Neural progenitor cell (in vitro differentiated cells): ENCODE measurements around the gene NCOR1. TPM values are rescaled to one million over a fixed set of nuclear protein-coding genes. Genes with fewer than 3 reads are reported as not detected.

Experiments used
- DNase-seq: peaks from one replicate; pipeline ENCODE4 v3.0.0-alpha.2; 2016; ENCODE audit warnings: low spot score
- H2AFZ ChIP-seq: fragments of 200-600 bp; sonication (generic); replicated peaks from 2 replicates; pipeline ENCODE4 v1.6.1; 2016; ENCODE audit warnings: antibody characterized with exemption
- H3F3A ChIP-seq: fragments of 200-600 bp; sonication (generic); 2 replicates; pipeline ENCODE4 v1.6.1; 2016; ENCODE audit warnings: antibody characterized with exemption, low read depth
- H3K27ac ChIP-seq: fragments of 200-600 bp; sonication (generic); 2 replicates; pipeline ENCODE4 v1.5.1; 2016; ENCODE audit warnings: mild to moderate bottlenecking
- H3K27me3 ChIP-seq: fragments of 200-600 bp; sonication (generic); 2 replicates; pipeline ENCODE4 v1.6.1; 2016; ENCODE audit warnings: mild to moderate bottlenecking, moderate library complexity
- H3K36me3 ChIP-seq: fragments of 200-600 bp; sonication (generic); 2 replicates; pipeline ENCODE4 v1.5.1; 2016
- H3K4me1 ChIP-seq: fragments of 200-600 bp; sonication (generic); 2 replicates; pipeline ENCODE4 v1.6.1; 2016; ENCODE audit warnings: mixed run types
- H3K4me2 ChIP-seq: fragments of 200-600 bp; sonication (generic); 2 replicates; pipeline ENCODE4 v1.6.1; 2016
- H3K4me3 ChIP-seq: fragments of 200-600 bp; sonication (generic); 2 replicates; pipeline ENCODE4 v1.5.1; 2016
- H3K79me2 ChIP-seq: fragments of 200-600 bp; sonication (generic); 2 replicates; pipeline ENCODE4 v1.6.1; 2016; ENCODE audit warnings: low read depth
- H3K9ac ChIP-seq: fragments of 200-600 bp; sonication (generic); 2 replicates; pipeline ENCODE4 v1.6.1; 2016
- H3K9me3 ChIP-seq: fragments of 200-600 bp; sonication (generic); 2 replicates; pipeline ENCODE4 v1.5.1; 2016; ENCODE audit warnings: low read depth
- H4K20me1 ChIP-seq: fragments of 200-600 bp; sonication (generic); 2 replicates; pipeline ENCODE4 v1.6.1; 2016; ENCODE audit warnings: low read depth
- H3K27ac Mint-ChIP-seq: 3 replicates; pipeline ENCODE4 v1.8.0; 2021; ENCODE audit warnings: mixed read lengths
- H3K27me3 Mint-ChIP-seq: 2 replicates; pipeline ENCODE4 v1.8.0; 2022; ENCODE audit warnings: low read depth, mild to moderate bottlenecking, inconsistent platforms, moderate library complexity, mixed read lengths; ENCODE audit not compliant: insufficient read depth
- H3K36me3 Mint-ChIP-seq: 3 replicates; pipeline ENCODE4 v1.8.0; 2021; ENCODE audit warnings: mixed read lengths
- H3K4me1 Mint-ChIP-seq: 3 replicates; pipeline ENCODE4 v1.8.0; 2021; ENCODE audit warnings: mixed read lengths
- H3K4me3 Mint-ChIP-seq: 3 replicates; pipeline ENCODE4 v1.8.0; 2021; ENCODE audit warnings: mild to moderate bottlenecking, moderate library complexity, mixed read lengths
- H3K9me3 Mint-ChIP-seq: 3 replicates; pipeline ENCODE4 v1.8.0; 2020; ENCODE audit warnings: mixed read lengths
- EZH2 ChIP-seq: fragments of 200-600 bp; sonication (generic); IDR thresholded peaks from 2 replicates; pipeline ENCODE4 v1.6.1; 2017; ENCODE audit warnings: antibody characterized with exemption, mild to moderate bottlenecking, moderate library complexity
- EZH2phosphoT487 ChIP-seq: fragments of 200-600 bp; sonication (generic); IDR thresholded peaks from 2 replicates; pipeline ENCODE4 v1.6.1; 2017; ENCODE audit warnings: antibody characterized with exemption
- total RNA-seq: library from RNA; depleted of rRNA; stranded (reverse); fragments of >200 nt; gene quantifications from 2 replicates; pipeline ENCODE4 v1.2.3, GENCODE V29; 2015; ENCODE audit warnings: low replicate concordance
- TF ChIP-seq, protein P1 (sequence below): fragments of 200-600 bp; sonication (generic); IDR thresholded peaks from 2 replicates; pipeline ENCODE4 v1.5.1; 2017; ENCODE audit warnings: antibody characterized with exemption, mild to moderate bottlenecking

NCOR1 gene
- total RNA-seq, 1 donor from 2014 or later, result 86.8 TPM

DNA sequence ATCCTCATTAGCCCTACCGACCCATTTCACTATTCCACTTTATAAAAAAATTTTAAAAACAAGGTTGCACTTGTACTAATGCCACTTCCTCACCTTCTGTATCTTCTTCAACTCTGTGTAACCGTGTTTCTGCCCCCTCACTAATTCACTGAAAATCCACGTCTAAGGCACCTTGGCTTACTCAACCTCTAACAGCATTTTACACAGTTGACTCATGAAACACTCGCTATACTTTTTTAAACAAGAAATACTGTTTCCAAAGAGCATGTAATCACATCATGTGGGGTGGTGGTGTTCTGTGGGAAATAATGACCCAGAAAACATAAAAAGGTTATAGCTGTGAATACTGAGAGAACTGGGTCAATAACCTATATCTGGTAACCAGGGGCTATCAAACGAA, 79.9 kb downstream of the NCOR1 start:
- Mint-ChIP-seq H3K4me1 (no peaks in the 10 kb centered on the region), H3K9me3 (no peaks in the 10 kb centered on the region), H3K27me3 (no peaks in the 10 kb centered on the region), H3K36me3 (peaks cover 18% of the 10 kb centered on the region), H3K27ac (no peak overlapping the region), H3K4me3 (no peak overlapping the region)
- H3K9me3 ChIP-seq, result no peaks in the 10 kb centered on the region
- peaks cover 33% of the 10 kb centered on the region for H3K36me3 ChIP-seq
- H3K79me2 ChIP-seq, result no peaks in the 10 kb centered on the region
- no peak overlapping the region for H3K4me3 ChIP-seq
- H3K4me1 ChIP-seq, result no peaks in the 10 kb centered on the region
- no peak for TF ChIP-seq EZH2phosphoT487
- TF ChIP-seq, protein P1, sequence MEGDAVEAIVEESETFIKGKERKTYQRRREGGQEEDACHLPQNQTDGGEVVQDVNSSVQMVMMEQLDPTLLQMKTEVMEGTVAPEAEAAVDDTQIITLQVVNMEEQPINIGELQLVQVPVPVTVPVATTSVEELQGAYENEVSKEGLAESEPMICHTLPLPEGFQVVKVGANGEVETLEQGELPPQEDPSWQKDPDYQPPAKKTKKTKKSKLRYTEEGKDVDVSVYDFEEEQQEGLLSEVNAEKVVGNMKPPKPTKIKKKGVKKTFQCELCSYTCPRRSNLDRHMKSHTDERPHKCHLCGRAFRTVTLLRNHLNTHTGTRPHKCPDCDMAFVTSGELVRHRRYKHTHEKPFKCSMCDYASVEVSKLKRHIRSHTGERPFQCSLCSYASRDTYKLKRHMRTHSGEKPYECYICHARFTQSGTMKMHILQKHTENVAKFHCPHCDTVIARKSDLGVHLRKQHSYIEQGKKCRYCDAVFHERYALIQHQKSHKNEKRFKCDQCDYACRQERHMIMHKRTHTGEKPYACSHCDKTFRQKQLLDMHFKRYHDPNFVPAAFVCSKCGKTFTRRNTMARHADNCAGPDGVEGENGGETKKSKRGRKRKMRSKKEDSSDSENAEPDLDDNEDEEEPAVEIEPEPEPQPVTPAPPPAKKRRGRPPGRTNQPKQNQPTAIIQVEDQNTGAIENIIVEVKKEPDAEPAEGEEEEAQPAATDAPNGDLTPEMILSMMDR, result no peak
- no peak for TF ChIP-seq EZH2
- no peak for DNase-seq
- H3K27ac ChIP-seq, result no peak overlapping the region
- peaks cover 5% of the 10 kb centered on the region for H4K20me1 ChIP-seq
- no peak overlapping the region for H3K4me2 ChIP-seq
- H3K27me3 ChIP-seq, result no peaks in the 10 kb centered on the region
- H3K9ac ChIP-seq, result no peak overlapping the region
- H2AFZ ChIP-seq, result no peak overlapping the region
- no peaks in the 10 kb centered on the region for H3F3A ChIP-seq

- DNase-seq, result no peak
- Histone ChIP-seq H3K9ac (no peak overlapping the region), H3F3A (peaks cover 20% of the 10 kb centered on the region), H3K79me2 (no peaks in the 10 kb centered on the region), H3K4me1 (no peaks in the 10 kb centered on the region), H4K20me1 (peaks cover 5% of the 10 kb centered on the region), H3K9me3 (no peaks in the 10 kb centered on the region), H3K36me3 (peaks cover 5% of the 10 kb centered on the region), H3K4me2 (no peak overlapping the region), H3K27ac (no peak overlapping the region), H3K4me3 (no peak overlapping the region), H3K27me3 (no peaks in the 10 kb centered on the region), H2AFZ (no peak overlapping the region)
- no peak for TF ChIP-seq EZH2
- no peak for TF ChIP-seq EZH2phosphoT487
- TF ChIP-seq, protein P1, result no peak
- H3K27me3 Mint-ChIP-seq, result no peaks in the 10 kb centered on the region
- H3K9me3 Mint-ChIP-seq, result no peaks in the 10 kb centered on the region
- H3K4me3 Mint-ChIP-seq, result no peak overlapping the region
- H3K36me3 Mint-ChIP-seq, result peaks cover 23% of the 10 kb centered on the region
- peaks cover 10% of the 10 kb centered on the region for H3K4me1 Mint-ChIP-seq
- H3K27ac Mint-ChIP-seq, result no peak overlapping the region
These were observed 83.7 kb downstream of the NCOR1 start for GRCh38 chr17:16131593-16131992.

- Mint-ChIP-seq H3K9me3 (no peaks in the 10 kb centered on the region), H3K27ac (no peak overlapping the region), H3K27me3 (no peaks in the 10 kb centered on the region), H3K36me3 (peaks cover 20% of the 10 kb centered on the region), H3K4me1 (peaks cover 10% of the 10 kb centered on the region), H3K4me3 (no peak overlapping the region)
- Histone ChIP-seq H4K20me1 (peaks cover 5% of the 10 kb centered on the region), H3K27ac (peak overlapping the region; percentile 20), H3K4me2 (no peak overlapping the region), H2AFZ (no peak overlapping the region), H3K9me3 (no peaks in the 10 kb centered on the region), H3K4me3 (no peak overlapping the region), H3K79me2 (no peaks in the 10 kb centered on the region), H3K36me3 (peaks cover 5% of the 10 kb centered on the region), H3K4me1 (no peaks in the 10 kb centered on the region), H3K27me3 (no peaks in the 10 kb centered on the region), H3K9ac (no peak overlapping the region), H3F3A (peaks cover 23% of the 10 kb centered on the region)
- DNase-seq, result no peak
- TF ChIP-seq EZH2, result no peak
- TF ChIP-seq, protein P1, result no peak
- TF ChIP-seq EZH2phosphoT487, result no peak
These were observed 85.7 kb downstream of the NCOR1 start for GRCh38 chr17:16129441-16130205.
